ENCODE data around the gene CRTC2. TPM values are rescaled to one million over a fixed set of nuclear protein-coding genes. Genes with fewer than 3 reads are reported as not detected.
A peak's percentile ranks its signal among the peaks of the same experiment; 100 is the strongest.

Gene CRTC2
- total and polyA plus RNA-seq, 9 of the 15 experiments (the other 6 are each of a cell fraction or from before 2014, with no cell fraction given) = 2.7 to 26.4 (median 10.2) TPM

GRCh38 chr1:153941826-153942725 lies 16.3 kb downstream of the CRTC2 start (continued):
- no peak for TF ChIP-seq KAT7 (CRISPR knock-in tag; IDR thresholded peaks at IDR 0.05; ENCODE audit: borderline replicate concordance)
- TF ChIP-seq ZNF121 (CRISPR knock-in tag; conservative IDR thresholded peaks at IDR 0.05) = no peak
- no peak for TF ChIP-seq ZFP30 (CRISPR knock-in tag; IDR thresholded peaks at IDR 0.05; ENCODE audit: borderline replicate concordance)

- CTCF ChIA-PET (ENCODE audit: low intra/inter-chr PET ratio) = no interaction called here
- Histone ChIP-seq H2AFZ (ENCODE audit: low read depth, low read length) (no peak overlapping the region), H3K36me3 (ENCODE audit: control insufficient read depth, insufficient read depth, low read length) (peaks cover 81% of the 10 kb centered on the region), H3K4me3 (no peak overlapping the region), H3K4me1 (replicated peaks in 1 of 2; ENCODE audit: control insufficient read depth in 2 of 2, insufficient read depth in 2 of 2, low read length in 2 of 2) (peaks cover 8 to 18% of the 10 kb centered on the region in 2 experiments; a peak in 4 of 5 replicates), H3K9me3 (replicated peaks; ENCODE audit: control insufficient read depth, insufficient read depth, low read depth, low read length) (no peaks in the 10 kb centered on the region), H4K20me1 (replicated peaks; ENCODE audit: control insufficient read depth, insufficient read depth, low read length) (no peaks in the 10 kb centered on the region), H3K27me3 (ENCODE audit: control insufficient read depth in 2 of 2, insufficient read depth in 2 of 2, low read length in 2 of 2) (no peaks in the 10 kb centered on the region), H3K9me1 (ENCODE audit: control insufficient read depth, insufficient read depth, low read length) (no peaks in the 10 kb centered on the region), H3K27ac (ENCODE audit: extremely low read depth, low read depth, low read length) (no peak overlapping the region), H3K4me2 (ENCODE audit: insufficient read depth, low read length) (no peak overlapping the region), H3K79me2 (ENCODE audit: control insufficient read depth, insufficient read depth, low read length) (peaks cover 21% of the 10 kb centered on the region), H3K9ac (ENCODE audit: insufficient read depth in 1 of 2, low read depth in 2 of 2, low read length in 2 of 2) (peak overlapping the region in 1 of 2 experiments; percentile 36; a peak in 1 of 4 replicates)
- intact Hi-C loops (cut with micrococcal nuclease) = no loop called here
- no TSS peak for BruUV-seq (replicated peaks)
- WGBS (ENCODE audit: insufficient coverage, low coverage, missing lambda C conversion rate) = 99% methylated on average over 8 of the region's 8 CpGs
- POLR2A ChIA-PET = interaction anchor here (0.6 to 3.0 kb wide), 4 partner anchors 17 to 1957 kb away, joined by 3 to 10 read pairs (median 4); partner anchors contain the start of gene GATAD2B
- FAIRE-seq = no peak
- DNase-seq (ENCODE audit: extremely low read depth in 1 of 4, low spot score in 3 of 4) = no peak
- no peak for ATAC-seq
- in situ Hi-C loops (cut with MboI) = no loop called here
- TF ChIP-seq ATF2 (CRISPR knock-in tag; IDR thresholded peaks at IDR 0.05) (no peak), ZNF224 (CRISPR knock-in tag; IDR thresholded peaks at IDR 0.05) (no peak), POLR2AphosphoS2 (IDR thresholded peaks at IDR 0.05; ENCODE audit: low read length) (no peak), RAD51 (IDR thresholded peaks at IDR 0.05; ENCODE audit: borderline replicate concordance, low read depth) (no peak), POLR2G (IDR thresholded peaks at IDR 0.05; ENCODE audit: low read depth, low read length) (peak; percentile 65)
- TF ChIP-seq, protein P1, sequence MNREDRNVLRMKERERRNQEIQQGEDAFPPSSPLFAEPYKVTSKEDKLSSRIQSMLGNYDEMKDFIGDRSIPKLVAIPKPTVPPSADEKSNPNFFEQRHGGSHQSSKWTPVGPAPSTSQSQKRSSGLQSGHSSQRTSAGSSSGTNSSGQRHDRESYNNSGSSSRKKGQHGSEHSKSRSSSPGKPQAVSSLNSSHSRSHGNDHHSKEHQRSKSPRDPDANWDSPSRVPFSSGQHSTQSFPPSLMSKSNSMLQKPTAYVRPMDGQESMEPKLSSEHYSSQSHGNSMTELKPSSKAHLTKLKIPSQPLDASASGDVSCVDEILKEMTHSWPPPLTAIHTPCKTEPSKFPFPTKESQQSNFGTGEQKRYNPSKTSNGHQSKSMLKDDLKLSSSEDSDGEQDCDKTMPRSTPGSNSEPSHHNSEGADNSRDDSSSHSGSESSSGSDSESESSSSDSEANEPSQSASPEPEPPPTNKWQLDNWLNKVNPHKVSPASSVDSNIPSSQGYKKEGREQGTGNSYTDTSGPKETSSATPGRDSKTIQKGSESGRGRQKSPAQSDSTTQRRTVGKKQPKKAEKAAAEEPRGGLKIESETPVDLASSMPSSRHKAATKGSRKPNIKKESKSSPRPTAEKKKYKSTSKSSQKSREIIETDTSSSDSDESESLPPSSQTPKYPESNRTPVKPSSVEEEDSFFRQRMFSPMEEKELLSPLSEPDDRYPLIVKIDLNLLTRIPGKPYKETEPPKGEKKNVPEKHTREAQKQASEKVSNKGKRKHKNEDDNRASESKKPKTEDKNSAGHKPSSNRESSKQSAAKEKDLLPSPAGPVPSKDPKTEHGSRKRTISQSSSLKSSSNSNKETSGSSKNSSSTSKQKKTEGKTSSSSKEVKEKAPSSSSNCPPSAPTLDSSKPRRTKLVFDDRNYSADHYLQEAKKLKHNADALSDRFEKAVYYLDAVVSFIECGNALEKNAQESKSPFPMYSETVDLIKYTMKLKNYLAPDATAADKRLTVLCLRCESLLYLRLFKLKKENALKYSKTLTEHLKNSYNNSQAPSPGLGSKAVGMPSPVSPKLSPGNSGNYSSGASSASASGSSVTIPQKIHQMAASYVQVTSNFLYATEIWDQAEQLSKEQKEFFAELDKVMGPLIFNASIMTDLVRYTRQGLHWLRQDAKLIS (CRISPR knock-in tag; IDR thresholded peaks at IDR 0.05) = no peak
- TF ChIP-seq, protein P2, sequence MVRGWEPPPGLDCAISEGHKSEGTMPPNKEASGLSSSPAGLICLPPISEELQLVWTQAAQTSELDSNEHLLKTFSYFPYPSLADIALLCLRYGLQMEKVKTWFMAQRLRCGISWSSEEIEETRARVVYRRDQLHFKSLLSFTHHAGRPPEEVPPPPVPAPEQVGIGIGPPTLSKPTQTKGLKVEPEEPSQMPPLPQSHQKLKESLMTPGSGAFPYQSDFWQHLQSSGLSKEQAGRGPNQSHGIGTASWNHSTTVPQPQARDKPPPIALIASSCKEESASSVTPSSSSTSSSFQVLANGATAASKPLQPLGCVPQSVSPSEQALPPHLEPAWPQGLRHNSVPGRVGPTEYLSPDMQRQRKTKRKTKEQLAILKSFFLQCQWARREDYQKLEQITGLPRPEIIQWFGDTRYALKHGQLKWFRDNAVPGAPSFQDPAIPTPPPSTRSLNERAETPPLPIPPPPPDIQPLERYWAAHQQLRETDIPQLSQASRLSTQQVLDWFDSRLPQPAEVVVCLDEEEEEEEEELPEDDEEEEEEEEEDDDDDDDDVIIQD (CRISPR knock-in tag; IDR thresholded peaks at IDR 0.05) = no peak
- TF ChIP-seq, protein P3, sequence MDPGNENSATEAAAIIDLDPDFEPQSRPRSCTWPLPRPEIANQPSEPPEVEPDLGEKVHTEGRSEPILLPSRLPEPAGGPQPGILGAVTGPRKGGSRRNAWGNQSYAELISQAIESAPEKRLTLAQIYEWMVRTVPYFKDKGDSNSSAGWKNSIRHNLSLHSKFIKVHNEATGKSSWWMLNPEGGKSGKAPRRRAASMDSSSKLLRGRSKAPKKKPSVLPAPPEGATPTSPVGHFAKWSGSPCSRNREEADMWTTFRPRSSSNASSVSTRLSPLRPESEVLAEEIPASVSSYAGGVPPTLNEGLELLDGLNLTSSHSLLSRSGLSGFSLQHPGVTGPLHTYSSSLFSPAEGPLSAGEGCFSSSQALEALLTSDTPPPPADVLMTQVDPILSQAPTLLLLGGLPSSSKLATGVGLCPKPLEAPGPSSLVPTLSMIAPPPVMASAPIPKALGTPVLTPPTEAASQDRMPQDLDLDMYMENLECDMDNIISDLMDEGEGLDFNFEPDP (CRISPR knock-in tag; IDR thresholded peaks at IDR 0.05) = no peak
These were observed 17.7 kb downstream of the CRTC2 start for GRCh38 chr1:153940756-153941155.

Measured in K562 (cell line).